GM18502 (cell line): ENCODE results near the gene ABCA4.
"Not testable (repeated sequence)": the region's sequence is repeated elsewhere in the genome, so short reads cannot be mapped to it uniquely, and the experiment has no call there.

Experiments used
- ATAC-seq: cut with Tn5 transposase; IDR thresholded peaks from one replicate; pipeline ENCODE4 v1.9.1; 2021; ENCODE audit warnings: mild to moderate bottlenecking; ENCODE audit not compliant: unreplicated experiment, poor library complexity

The ABCA4 gene

GRCh38 chr1:94011709-94012595 lies 109.0 kb downstream of the ABCA4 start:
- no peak for ATAC-seq

DNA sequence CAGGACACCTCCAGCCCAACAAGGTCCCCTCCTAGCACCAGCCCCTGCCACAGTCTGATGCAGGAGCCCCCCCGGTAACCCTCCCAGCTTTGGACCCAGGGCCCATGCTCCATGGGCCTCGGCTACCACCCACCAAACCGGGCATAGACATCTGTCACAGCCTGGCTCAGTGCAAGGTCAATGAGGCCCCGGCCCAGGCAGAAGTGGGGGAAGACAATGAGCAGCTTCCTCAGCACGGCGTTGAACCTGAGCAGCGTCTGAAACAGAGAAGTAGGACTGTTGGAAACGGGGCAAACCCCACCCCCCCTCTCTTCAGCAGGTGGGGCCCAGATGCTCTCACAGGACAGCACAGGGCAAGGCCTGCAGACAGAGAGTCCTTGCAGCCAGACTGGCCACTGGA lies 109.8 kb downstream of the ABCA4 start:
- no peak for ATAC-seq

DNA sequence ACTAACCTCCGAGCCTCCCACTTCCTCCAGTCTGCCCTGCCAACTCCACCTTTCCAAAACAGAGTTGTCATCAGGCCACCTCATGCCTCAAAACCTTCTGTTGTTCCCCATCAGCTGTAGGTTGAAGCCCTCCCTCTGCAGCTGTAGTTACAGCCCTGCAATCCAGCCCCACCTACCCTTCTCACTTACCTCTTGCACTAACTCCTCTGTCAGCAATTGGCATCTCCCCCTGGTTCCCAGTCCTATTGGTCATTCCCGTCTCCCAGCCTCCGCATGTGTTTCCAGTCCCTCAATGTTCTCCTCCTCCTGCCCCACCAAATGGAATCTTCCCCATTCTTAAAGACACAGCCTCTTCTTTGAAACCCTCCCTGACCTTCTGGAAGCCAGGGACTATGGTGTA lies 111.6 kb downstream of the ABCA4 start:
- no peak for ATAC-seq

DNA sequence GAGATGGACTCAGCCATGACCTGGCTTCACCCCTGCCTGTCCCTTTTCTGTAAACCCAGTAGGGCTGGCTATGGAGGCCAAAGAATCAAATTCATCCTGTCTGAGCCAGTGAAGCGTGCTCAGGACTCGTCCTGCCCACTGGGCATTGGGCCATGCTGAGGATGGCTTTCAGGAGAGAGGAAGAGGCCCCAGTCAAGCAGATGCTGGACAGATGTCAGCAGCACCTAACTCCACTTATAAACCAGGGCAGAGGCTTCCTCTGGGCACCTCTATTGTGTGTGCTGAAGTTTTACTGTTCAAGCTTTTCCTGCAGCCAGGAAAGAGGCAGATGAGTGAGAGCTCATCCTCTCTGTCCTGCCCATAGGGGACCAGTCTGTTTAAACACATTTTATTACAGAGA lies 114.3 kb downstream of the ABCA4 start:
- no peak for ATAC-seq

GRCh38 chr1:94004924-94005323 lies 116.0 kb downstream of the ABCA4 start:
- ATAC-seq = no peak

DNA sequence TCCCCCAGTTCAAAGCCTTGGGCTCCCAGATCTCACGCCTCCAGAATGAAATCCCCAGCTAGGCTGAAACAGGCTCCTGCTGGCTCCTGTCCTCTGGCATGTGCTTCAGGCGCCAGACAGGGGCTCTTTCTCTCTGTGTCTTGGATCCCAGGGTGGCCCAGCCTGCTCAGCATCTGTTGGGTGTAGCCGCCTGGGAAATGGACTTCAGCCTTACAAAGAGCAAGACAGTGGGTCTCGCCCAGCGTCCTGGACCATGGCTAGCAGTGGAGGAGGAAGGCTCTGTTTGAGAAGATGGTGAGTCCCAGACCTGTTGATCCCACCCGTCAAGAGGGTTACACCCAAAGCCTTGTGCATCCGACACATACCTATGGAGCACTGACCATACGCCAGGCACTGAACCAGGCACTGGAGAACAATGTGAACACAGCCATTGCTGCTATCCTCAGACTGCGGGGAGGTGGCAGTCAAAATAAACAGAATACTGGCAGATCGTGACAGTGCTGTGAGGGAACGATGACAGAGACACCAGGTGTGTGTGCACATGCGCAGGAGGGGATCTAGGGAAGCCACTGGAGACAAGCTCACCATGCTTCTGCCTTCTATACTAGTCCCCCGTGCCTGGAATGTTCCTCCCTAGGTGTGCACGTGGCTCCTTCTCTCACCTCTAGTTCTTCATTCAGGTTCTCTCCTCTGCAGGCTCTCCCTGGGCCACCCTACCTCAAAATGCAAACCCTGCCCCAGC lies 118.7 kb downstream of the ABCA4 start:
- no peak for ATAC-seq

GRCh38 chr1:94001397-94002045 lies 119.4 kb downstream of the ABCA4 start:
- ATAC-seq = no peak

DNA sequence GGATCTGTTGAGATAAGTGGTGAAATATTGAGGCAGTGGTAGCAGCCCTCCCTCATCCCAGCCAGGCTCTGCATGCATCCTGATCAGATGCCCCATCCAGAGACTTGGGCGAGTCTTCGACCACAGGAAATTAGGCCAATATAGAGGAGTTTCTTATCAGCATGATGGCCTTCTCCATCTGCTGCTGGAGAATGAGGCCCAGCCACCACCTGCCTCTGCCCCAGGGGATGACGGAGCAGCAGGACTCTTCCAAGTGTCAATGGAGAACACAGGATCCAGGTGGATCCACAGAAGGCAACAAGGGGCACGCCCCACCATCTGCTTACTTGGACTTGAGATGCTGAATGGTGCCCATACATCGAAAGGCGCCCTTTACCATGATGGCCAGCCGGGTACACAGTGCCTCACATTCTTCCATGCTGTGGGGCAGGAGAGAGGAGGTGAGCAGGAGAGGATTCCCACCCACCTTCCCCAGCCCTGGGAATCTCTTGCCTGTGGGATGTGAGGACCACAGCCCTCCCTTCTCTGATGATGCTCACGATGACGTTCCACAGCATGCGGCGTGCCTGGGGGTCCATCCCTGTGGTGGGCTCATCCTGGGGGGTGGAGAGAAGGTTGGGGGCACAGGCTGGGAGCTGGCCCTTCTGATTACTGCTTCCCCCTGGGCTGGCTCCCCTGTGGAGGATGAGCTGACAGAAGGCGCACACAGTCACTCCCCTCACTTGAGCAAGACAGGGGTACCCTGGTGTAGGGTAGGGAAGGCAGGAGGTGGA lies 120.3 kb downstream of the ABCA4 start:
- ATAC-seq = no peak

- no peak for ATAC-seq
These were observed 121.0 kb downstream of the ABCA4 start for GRCh38 chr1:93999840-94000415.

GRCh38 chr1:93998532-93998931 lies 122.4 kb downstream of the ABCA4 start:
- not testable (repeated sequence) for ATAC-seq

GRCh38 chr1:93997756-93998155 lies 123.2 kb downstream of the ABCA4 start:
- ATAC-seq = no peak

GRCh38 chr1:93995837-93996536 lies 125.0 kb downstream of the ABCA4 start:
- ATAC-seq = no peak

DNA sequence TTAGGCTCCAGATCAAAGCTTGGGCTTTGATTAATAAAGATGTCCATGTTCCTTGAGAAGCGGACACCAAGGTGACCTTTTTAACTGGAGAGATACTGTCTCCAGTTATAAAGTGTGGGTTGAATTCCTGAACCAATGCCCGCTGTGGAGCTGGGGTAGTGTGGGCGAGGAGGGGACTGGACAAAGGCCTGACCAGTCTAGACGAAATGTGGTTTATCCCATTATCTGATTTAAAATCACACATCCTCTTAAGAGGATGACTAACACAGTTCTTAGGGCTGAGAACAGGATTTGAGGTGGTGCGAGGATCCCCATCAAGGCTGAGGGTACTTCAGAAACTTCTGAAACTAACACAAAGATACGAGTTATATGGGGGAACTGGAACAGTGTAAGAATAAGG lies 127.2 kb downstream of the ABCA4 start:
- ATAC-seq = no peak

GRCh38 chr1:93992954-93993353 lies 128.0 kb downstream of the ABCA4 start:
- ATAC-seq = no peak

DNA sequence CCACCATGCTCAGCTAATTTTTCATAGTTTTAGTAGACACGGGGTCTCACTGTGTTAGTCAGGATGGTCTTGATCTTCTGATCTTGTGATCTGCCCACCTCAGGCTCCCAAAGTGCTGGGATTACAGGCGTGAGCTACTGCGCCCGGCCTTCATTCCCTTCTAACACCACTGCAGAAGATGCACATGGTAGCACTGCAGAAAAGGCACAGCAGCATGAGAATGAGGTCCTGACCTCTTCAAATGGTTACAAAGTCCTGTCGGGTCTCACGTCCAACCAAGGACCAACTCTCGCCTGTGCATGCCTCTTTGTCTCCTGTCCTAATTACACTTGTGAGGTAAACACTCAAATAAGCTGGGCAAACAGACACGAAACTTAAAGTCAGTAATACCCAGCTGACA lies 128.8 kb downstream of the ABCA4 start:
- no peak for ATAC-seq

GRCh38 chr1:93991271-93991670 lies 129.7 kb downstream of the ABCA4 start:
- ATAC-seq = no peak

DNA sequence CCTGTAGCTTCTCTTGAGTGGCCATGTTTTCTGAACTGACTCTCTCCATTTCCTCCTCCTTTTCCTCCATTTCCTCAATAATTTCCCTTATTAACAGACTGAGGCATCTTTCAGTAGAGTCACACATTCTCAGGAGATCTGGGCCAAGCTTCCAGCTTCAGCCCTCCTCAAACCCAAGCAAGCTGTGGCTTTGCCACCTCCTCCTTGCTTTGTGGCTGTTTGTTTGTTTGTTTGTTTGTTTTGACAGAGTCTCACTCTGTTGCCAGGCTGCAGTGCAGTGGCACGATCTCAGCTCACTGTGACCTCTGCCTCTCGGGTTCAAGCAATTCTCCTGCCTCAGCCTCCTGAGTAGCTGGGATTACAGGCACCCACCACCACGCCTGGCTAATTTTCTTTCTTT lies 130.5 kb downstream of the ABCA4 start:
- ATAC-seq = not testable (repeated sequence)

DNA sequence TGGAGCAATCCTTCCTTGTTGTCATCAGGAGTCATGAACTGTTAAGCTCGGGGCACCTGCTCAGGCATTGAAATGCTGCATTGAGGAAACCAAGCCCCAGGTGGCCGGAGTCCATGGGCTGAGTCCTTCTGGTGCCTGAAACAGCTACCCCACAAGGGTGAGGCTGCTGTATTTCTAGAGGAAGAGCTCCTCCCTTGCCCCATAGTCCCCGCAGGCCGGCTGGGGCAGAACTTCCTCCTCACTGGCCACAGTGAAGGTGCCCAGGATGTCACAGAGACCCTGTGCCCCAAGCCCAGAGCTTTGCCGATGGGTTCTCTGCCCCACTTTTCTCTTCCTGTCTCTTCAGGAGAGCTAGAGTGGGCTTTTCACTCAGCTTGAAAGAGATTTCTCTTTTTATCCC lies 130.9 kb downstream of the ABCA4 start:
- ATAC-seq = no peak

- ATAC-seq = no peak
These were observed 131.3 kb downstream of the ABCA4 start for GRCh38 chr1:93989601-93990000.
